GM12892 (cell line): ENCODE results near the gene ISCU.

Experiments
- POLR2A ChIP-seq: IDR thresholded peaks from 2 replicates; pipeline ENCODE4 v1.6.1; 2011; ENCODE audit warnings: low read depth, low read length, control low read depth
- POLR2AphosphoS5 ChIP-seq: IDR thresholded peaks from 2 replicates; pipeline ENCODE4 v1.6.1; 2011; ENCODE audit warnings: low read depth, low read length, control low read depth
- TAF1 ChIP-seq: IDR thresholded peaks from 2 replicates; pipeline ENCODE4 v1.6.1; 2011; ENCODE audit warnings: low read depth, mild to moderate bottlenecking, control low read depth, low read length, borderline replicate concordance

GRCh38 chr12:108561852-108562347 is 496 bp upstream of the ISCU start:
- TF ChIP-seq POLR2A (no peak), POLR2AphosphoS5 (no peak), TAF1 (no peak)
